Caco-2 (cell line): ENCODE measurements around the gene DMKN. TPM values are rescaled to one million over a fixed set of nuclear protein-coding genes. Genes with fewer than 3 reads are reported as not detected.

Experiments used
- BruUV-seq: library from RNA; stranded (reverse); fragments of 400-500 nt; replicated peaks from 2 replicates; lab custom pipeline; 2021; lab: Mats Ljungman, UMichigan
- CTCF ChIA-PET: fragments of 300-600 bp; sonication (Branson Sonifier 250); formaldehyde crosslinking; loops from one replicate; lab custom pipeline; 2022; ENCODE audit warnings: antibody characterized with exemption; lab: Charles Lee
- POLR2A ChIA-PET: fragments of 300-600 bp; sonication (Branson Sonifier 250); formaldehyde crosslinking; loops from one replicate; lab custom pipeline; 2022; ENCODE audit warnings: antibody characterized with exemption; lab: Charles Lee
- DNase-seq, 2 experiments: peaks; one replicate each; pipeline versions ENCODE4 v3.0.0 to v3.0.0-alpha.2; 2020 to 2022
- H3K27me3 ChIP-seq: replicated peaks from 2 replicates; pipeline ENCODE4 v1.6.0; 2011; ENCODE audit warnings: low read length; ENCODE audit not compliant: control insufficient read depth, insufficient read depth
- H3K36me3 ChIP-seq: 2 replicates; pipeline ENCODE4 v1.5.1; 2011; ENCODE audit warnings: low read length; ENCODE audit not compliant: control insufficient read depth, insufficient read depth
- H3K4me1 ChIP-seq: fragments of 250-450 bp; sonication (Bioruptor Pico); 2 replicates; pipeline ENCODE4 v1.5.1; 2020; ENCODE audit warnings: mild to moderate bottlenecking
- H3K4me3 ChIP-seq: 2 replicates; pipeline ENCODE4 v1.5.1; 2011; ENCODE audit warnings: low read depth, mild to moderate bottlenecking, control low read depth, low read length
- H3K9me3 ChIP-seq: fragments of 250-450 bp; sonication (Bioruptor Pico); 2 replicates; pipeline ENCODE4 v1.5.1; 2020; ENCODE audit warnings: mild to moderate bottlenecking, moderate library complexity
- H3K27ac Mint-ChIP-seq: one replicate; pipeline ENCODE4 v1.8.0; 2022; ENCODE audit warnings: mixed read lengths; ENCODE audit not compliant: unreplicated experiment
- H3K27me3 Mint-ChIP-seq: one replicate; pipeline ENCODE4 v1.8.0; 2022; ENCODE audit warnings: mixed read lengths; ENCODE audit not compliant: insufficient read depth, unreplicated experiment
- H3K36me3 Mint-ChIP-seq: one replicate; pipeline ENCODE4 v1.8.0; 2022; ENCODE audit warnings: mild to moderate bottlenecking, mixed read lengths; ENCODE audit not compliant: insufficient read depth, unreplicated experiment
- H3K4me1 Mint-ChIP-seq: one replicate; pipeline ENCODE4 v1.8.0; 2022; ENCODE audit warnings: low read depth, mixed read lengths; ENCODE audit not compliant: unreplicated experiment
- H3K4me3 Mint-ChIP-seq: one replicate; pipeline ENCODE4 v1.8.0; 2022; ENCODE audit warnings: mild to moderate bottlenecking, moderate library complexity, mixed read lengths; ENCODE audit not compliant: unreplicated experiment
- H3K9me3 Mint-ChIP-seq: one replicate; pipeline ENCODE4 v1.8.0; 2022; ENCODE audit warnings: mixed read lengths; ENCODE audit not compliant: unreplicated experiment
- CTCF ChIP-seq, 2 experiments: fragments of 200-600 bp in 1 of 2; IDR thresholded peaks; 1 replicate in 1 of 2; 2 replicates in 1 of 2; pipeline versions ENCODE4 v1.5.1 to v1.8.0; 2011 to 2022; ENCODE audit warnings: antibody characterized with exemption in 1 of 2, control low read depth in 1 of 2, inconsistent platforms in 1 of 2, low read depth in 1 of 2, low read length in 1 of 2, mild to moderate bottlenecking in 1 of 2, moderate library complexity in 1 of 2; ENCODE audit not compliant: insufficient read depth in 1 of 2, severe bottlenecking in 1 of 2, unreplicated experiment in 1 of 2
- intact Hi-C: fragments of 100-400 bp; cut with micrococcal nuclease; formaldehyde crosslinking; loops from one replicate; pipeline ENCODE4 v1.10.0; 2022; ENCODE audit not compliant: unreplicated experiment
- total RNA-seq: library from RNA; stranded (reverse); gene quantifications from 2 replicates; pipeline ENCODE4 v1.2.3, GENCODE V29; 2022

DMKN gene
- total RNA-seq, 1 experiment from 2014 or later: 341 TPM

GRCh38 chr19:35458192-35458591 lies 55.3 kb downstream of the DMKN start:
- Mint-ChIP-seq H3K4me3 (no peak overlapping the region), H3K27me3 (no peaks in the 10 kb centered on the region), H3K36me3 (no peaks in the 10 kb centered on the region), H3K27ac (peak overlapping the region; percentile 8), H3K9me3 (no peaks in the 10 kb centered on the region), H3K4me1 (peaks cover 10% of the 10 kb centered on the region)
- no peak for TF ChIP-seq CTCF (IDR thresholded peaks at IDR 0.05; ENCODE audit: insufficient read depth in 1 of 2, low read depth in 1 of 2, low read length in 1 of 2, severe bottlenecking in 1 of 2, unreplicated experiment in 1 of 2)
- H3K4me1 ChIP-seq: peaks cover 23% of the 10 kb centered on the region
- no peak for DNase-seq
- no peaks in the 10 kb centered on the region for H3K36me3 ChIP-seq
- no peaks in the 10 kb centered on the region for H3K27me3 ChIP-seq
- no TSS peak for BruUV-seq
- ChIA-PET CTCF (interaction anchor here (0.6 to 1.6 kb wide), 4 partner anchors 10 to 105 kb away, joined by 3 to 4 read pairs (median 3); no protein-coding TSS in a partner anchor), POLR2A (interaction anchor here (0.5 to 1.2 kb wide), 3 partner anchors 28 to 190 kb away, joined by 4 to 8 read pairs (median 4); no protein-coding TSS in a partner anchor)
- no peaks in the 10 kb centered on the region for H3K9me3 ChIP-seq
- H3K4me3 ChIP-seq: no peak overlapping the region
- intact Hi-C loops: loop anchor here (2.0 kb wide), 1 partner anchor 31 kb away; no protein-coding TSS in a partner anchor

DNA sequence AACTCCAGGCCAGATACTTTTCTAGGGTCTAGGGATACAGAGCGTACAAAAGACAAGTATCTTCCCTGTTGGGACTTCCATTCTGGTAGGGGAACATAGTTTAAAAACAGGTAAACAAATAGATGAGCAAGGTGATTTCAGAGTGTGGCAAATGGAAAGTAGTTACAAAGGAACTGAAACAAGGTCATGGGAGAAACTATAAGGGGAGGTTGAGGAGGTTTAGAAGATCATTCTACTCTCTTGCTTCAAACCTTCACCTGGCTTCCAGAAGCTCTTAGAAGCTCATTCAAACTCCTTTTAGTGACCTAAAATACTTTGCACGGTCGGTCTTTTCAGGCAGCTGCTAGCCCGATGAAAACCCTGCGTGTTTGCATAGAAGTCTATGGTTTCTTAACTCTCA lies 56.3 kb downstream of the DMKN start:
- Histone ChIP-seq H3K27me3 (no peaks in the 10 kb centered on the region), H3K4me1 (peaks cover 23% of the 10 kb centered on the region), H3K36me3 (no peaks in the 10 kb centered on the region), H3K4me3 (no peak overlapping the region), H3K9me3 (no peaks in the 10 kb centered on the region)
- CTCF ChIA-PET: no interaction called here
- Mint-ChIP-seq H3K9me3 (no peaks in the 10 kb centered on the region), H3K27me3 (no peaks in the 10 kb centered on the region), H3K36me3 (no peaks in the 10 kb centered on the region), H3K4me3 (no peak overlapping the region), H3K4me1 (peaks cover 10% of the 10 kb centered on the region), H3K27ac (no peak overlapping the region)
- no peak for DNase-seq
- POLR2A ChIA-PET: no interaction called here
- intact Hi-C loops: no loop called here
- no peak for TF ChIP-seq CTCF (IDR thresholded peaks at IDR 0.05; ENCODE audit: insufficient read depth in 1 of 2, low read depth in 1 of 2, low read length in 1 of 2, severe bottlenecking in 1 of 2, unreplicated experiment in 1 of 2)
- no TSS peak for BruUV-seq

- POLR2A ChIA-PET: no interaction called here
- Mint-ChIP-seq H3K36me3 (no peaks in the 10 kb centered on the region), H3K4me3 (no peak overlapping the region), H3K27me3 (no peaks in the 10 kb centered on the region), H3K4me1 (peaks cover 10% of the 10 kb centered on the region), H3K9me3 (no peaks in the 10 kb centered on the region), H3K27ac (no peak overlapping the region)
- Histone ChIP-seq H3K27me3 (no peaks in the 10 kb centered on the region), H3K9me3 (no peaks in the 10 kb centered on the region), H3K4me3 (no peak overlapping the region), H3K36me3 (no peaks in the 10 kb centered on the region), H3K4me1 (peaks cover 23% of the 10 kb centered on the region)
- CTCF ChIA-PET: interaction anchor here (0.7 to 0.8 kb wide), 3 partner anchors 56 to 293 kb away, joined by 3 to 5 read pairs (median 3); no protein-coding TSS in a partner anchor
- no TSS peak for BruUV-seq
- no peak for DNase-seq
- intact Hi-C loops: no loop called here
- no peak for TF ChIP-seq CTCF (IDR thresholded peaks at IDR 0.05; ENCODE audit: insufficient read depth in 1 of 2, low read depth in 1 of 2, low read length in 1 of 2, severe bottlenecking in 1 of 2, unreplicated experiment in 1 of 2)
Measured at GRCh38 chr19:35455616-35456201, 57.7 kb downstream of the DMKN start.
